Panc1 (cell line): ENCODE measurements around the gene MAP3K15. TPM values are rescaled to one million over a fixed set of nuclear protein-coding genes. Genes with fewer than 3 reads are reported as not detected.

Experiments used
- ATAC-seq: fragments of 200-7000 bp; cut with Tn5 transposase; 2 replicates; pipeline ENCODE4 v1.9.1; 2020; ENCODE audit warnings: mild to moderate bottlenecking, moderate library complexity
- BruUV-seq: library from RNA; stranded (reverse); fragments of 400-500 nt; replicated peaks from 2 replicates; lab custom pipeline; 2021; lab: Mats Ljungman, UMichigan
- CTCF ChIA-PET: fragments of 300-600 bp; sonication (Branson Sonifier 250); formaldehyde crosslinking; loops from one replicate; lab custom pipeline; 2022; ENCODE audit warnings: antibody characterized with exemption; lab: Charles Lee
- POLR2A ChIA-PET: fragments of 300-600 bp; sonication (Branson Sonifier 250); formaldehyde crosslinking; loops from one replicate; lab custom pipeline; 2022; ENCODE audit warnings: antibody characterized with exemption; lab: Charles Lee
- DNase-seq: peaks from one replicate; pipeline ENCODE4 v3.0.0-alpha.2; 2010; ENCODE audit warnings: low read depth, low spot score
- H3K27ac ChIP-seq: 2 replicates; pipeline ENCODE4 v1.5.1; 2011; ENCODE audit warnings: mild to moderate bottlenecking, low read length, inconsistent platforms
- H3K27me3 ChIP-seq: fragments of 200-500 bp; sonication (Bioruptor generic); 2 replicates; pipeline ENCODE4 v1.6.0; 2014; ENCODE audit warnings: low read length, inconsistent platforms; ENCODE audit not compliant: control insufficient read depth, insufficient read depth
- H3K36me3 ChIP-seq: fragments of 200-500 bp; sonication (Bioruptor generic); 2 replicates; pipeline ENCODE4 v1.5.1; 2014; ENCODE audit warnings: inconsistent platforms, mild to moderate bottlenecking, low read length, moderate library complexity; ENCODE audit not compliant: control insufficient read depth, insufficient read depth
- H3K4me1 ChIP-seq: 2 replicates; pipeline ENCODE4 v1.5.1; 2011; ENCODE audit warnings: inconsistent platforms, mild to moderate bottlenecking, low read length, moderate library complexity; ENCODE audit not compliant: control insufficient read depth, insufficient read depth
- H3K4me3 ChIP-seq, 2 experiments: 2 replicates each; pipeline ENCODE4 v1.5.1; 2011 to 2012; ENCODE audit warnings: low read depth in 2 of 2, low read length in 2 of 2, mild to moderate bottlenecking in 2 of 2, inconsistent platforms in 1 of 2, moderate library complexity in 1 of 2
- H3K9me3 ChIP-seq: fragments of 200-500 bp; sonication (Bioruptor generic); 2 replicates; pipeline ENCODE4 v1.5.1; 2014; ENCODE audit warnings: low read depth, mild to moderate bottlenecking, inconsistent platforms, low read length, moderate library complexity; ENCODE audit not compliant: control insufficient read depth, insufficient read depth
- CTCF ChIP-seq: fragments of 450-650 bp; IDR thresholded peaks from 2 replicates; pipeline ENCODE4 v1.5.1; 2017; ENCODE audit warnings: mild to moderate bottlenecking
- POLR2AphosphoS5 ChIP-seq: IDR thresholded peaks from 2 replicates; pipeline ENCODE4 v1.6.1; 2012; ENCODE audit warnings: mild to moderate bottlenecking, low read depth, low read length, moderate library complexity
- REST ChIP-seq, 2 experiments: IDR thresholded peaks; 2 replicates each; pipeline ENCODE4 v1.6.1; 2011 to 2012; ENCODE audit warnings: low read depth in 2 of 2, control low read depth in 1 of 2, low read length in 1 of 2, mild to moderate bottlenecking in 1 of 2, moderate library complexity in 1 of 2; ENCODE audit not compliant: insufficient read depth in 1 of 2
- SIN3A ChIP-seq: IDR thresholded peaks from 2 replicates; pipeline ENCODE4 v1.6.1; 2012; ENCODE audit warnings: low read depth, mild to moderate bottlenecking, low read length, moderate library complexity, borderline replicate concordance; ENCODE audit not compliant: insufficient read depth
- TCF7L2 ChIP-seq: IDR thresholded peaks from 2 replicates; pipeline ENCODE4 v1.6.1; 2011; ENCODE audit warnings: mild to moderate bottlenecking, low read depth, low read length, inconsistent platforms
- in situ Hi-C: cut with HindIII; loops from 2 replicates; pipeline ENCODE4 v1.10.0; 2016; ENCODE audit warnings: low sequenced_read_pairs, low pct_unique_long_range_greater_than_20kb
- intact Hi-C: fragments of 100-400 bp; cut with micrococcal nuclease; formaldehyde crosslinking; loops from one replicate; pipeline ENCODE4 v1.10.0; 2022; ENCODE audit not compliant: unreplicated experiment
- total RNA-seq: library from RNA; stranded (reverse); gene quantifications from one replicate; pipeline ENCODE4 v1.2.1, GENCODE V29; 2021; ENCODE audit not compliant: unreplicated experiment

The MAP3K15 gene
- total RNA-seq, 1 experiment from 2014 or later = 4.9 TPM

GRCh38 chrX:19360903-19361302, 154.4 kb downstream of the MAP3K15 start:
- ChIA-PET CTCF (no interaction called here), POLR2A (no interaction called here)
- DNase-seq (no peak), ATAC-seq (no peak)
- TF ChIP-seq TCF7L2 (no peak), CTCF (no peak), POLR2AphosphoS5 (no peak), SIN3A (no peak), REST (IDR thresholded peaks at IDR 0.05; ENCODE audit: insufficient read depth in 1 of 2, low read depth in 2 of 2, low read length in 1 of 2) (no peak)
- no TSS peak for BruUV-seq
- intact Hi-C loops (no loop called here), in situ Hi-C loops (no loop called here)
- Histone ChIP-seq H3K4me1 (no peaks in the 10 kb centered on the region), H3K27ac (no peak overlapping the region), H3K9me3 (no peaks in the 10 kb centered on the region), H3K27me3 (no peaks in the 10 kb centered on the region), H3K36me3 (no peaks in the 10 kb centered on the region; the same call in 1 of the 2 replicates), H3K4me3 (no peak overlapping the region)

- H3K27ac ChIP-seq = no peak overlapping the region
- in situ Hi-C loops = no loop called here
- ChIA-PET POLR2A (no interaction called here), CTCF (no interaction called here)
- BruUV-seq = no TSS peak
- DNase-seq (no peak), ATAC-seq (no peak)
- no peaks in the 10 kb centered on the region for H3K9me3 ChIP-seq
- TF ChIP-seq CTCF (no peak), REST (IDR thresholded peaks at IDR 0.05; ENCODE audit: insufficient read depth in 1 of 2, low read depth in 2 of 2, low read length in 1 of 2) (no peak), TCF7L2 (no peak), SIN3A (no peak), POLR2AphosphoS5 (no peak)
- intact Hi-C loops = no loop called here
- no peak overlapping the region for H3K4me3 ChIP-seq
- H3K36me3 ChIP-seq = no peaks in the 10 kb centered on the region; the same call in none of the 2 replicates
- H3K27me3 ChIP-seq = no peaks in the 10 kb centered on the region
- H3K4me1 ChIP-seq = no peaks in the 10 kb centered on the region
These were observed 156.8 kb downstream of the MAP3K15 start for GRCh38 chrX:19358521-19358920.
